Measurements from ENCODE around the gene UBA1.
A peak's percentile ranks its signal among the peaks of the same experiment; 100 is the strongest.

Gene UBA1

GRCh38 chrX:47229427-47229826 lies 35.8 kb downstream of the UBA1 start:
- Histone ChIP-seq H3K4me3 (ENCODE audit: low read length) (no peak overlapping the region), H3K4me1 (ENCODE audit: control insufficient read depth, low read depth, low read length) (no peaks in the 10 kb centered on the region), H3K36me3 (ENCODE audit: control insufficient read depth, low read depth, low read length) (peaks cover 44% of the 10 kb centered on the region), H3K9ac (ENCODE audit: low read length) (no peak overlapping the region), H3K27me3 (ENCODE audit: control insufficient read depth, insufficient read depth, low read length) (no peaks in the 10 kb centered on the region), H3K9me3 (ENCODE audit: control insufficient read depth, low read depth, low read length) (peaks cover 14% of the 10 kb centered on the region), H3K27ac (ENCODE audit: low read length) (no peak overlapping the region)

- Histone ChIP-seq H3K27ac (ENCODE audit: low read length) (no peak overlapping the region), H3K4me3 (ENCODE audit: low read length) (no peak overlapping the region), H3K9ac (ENCODE audit: low read length) (no peak overlapping the region), H3K4me1 (ENCODE audit: control insufficient read depth, low read depth, low read length) (no peaks in the 10 kb centered on the region), H3K9me3 (ENCODE audit: control insufficient read depth, low read depth, low read length) (peaks cover 11% of the 10 kb centered on the region), H3K27me3 (ENCODE audit: control insufficient read depth, insufficient read depth, low read length) (no peaks in the 10 kb centered on the region), H3K36me3 (ENCODE audit: control insufficient read depth, low read depth, low read length) (peaks cover 35% of the 10 kb centered on the region)
Measured at GRCh38 chrX:47230136-47230868, 36.7 kb downstream of the UBA1 start.

GRCh38 chrX:47231167-47231566 lies 37.5 kb downstream of the UBA1 start:
- no peaks in the 10 kb centered on the region for H3K4me1 ChIP-seq (ENCODE audit: control insufficient read depth, low read depth, low read length)
- no peaks in the 10 kb centered on the region for H3K27me3 ChIP-seq (ENCODE audit: control insufficient read depth, insufficient read depth, low read length)
- peaks cover 10% of the 10 kb centered on the region for H3K9me3 ChIP-seq (ENCODE audit: control insufficient read depth, low read depth, low read length)
- H3K9ac ChIP-seq (ENCODE audit: low read length), result no peak overlapping the region
- peaks cover 26% of the 10 kb centered on the region for H3K36me3 ChIP-seq (ENCODE audit: control insufficient read depth, low read depth, low read length)
- no peak overlapping the region for H3K4me3 ChIP-seq (ENCODE audit: low read length)
- H3K27ac ChIP-seq (ENCODE audit: low read length), result no peak overlapping the region

GRCh38 chrX:47232197-47232802 lies 38.7 kb downstream of the UBA1 start:
- Histone ChIP-seq H3K9me3 (ENCODE audit: control insufficient read depth, low read depth, low read length) (peaks cover 7% of the 10 kb centered on the region), H3K36me3 (ENCODE audit: control insufficient read depth, low read depth, low read length) (peaks cover 15% of the 10 kb centered on the region), H3K4me3 (ENCODE audit: low read length) (peak overlapping the region; percentile 81), H3K9ac (ENCODE audit: low read length) (peak overlapping the region; percentile 97), H3K4me1 (ENCODE audit: control insufficient read depth, low read depth, low read length) (no peaks in the 10 kb centered on the region), H3K27ac (ENCODE audit: low read length) (peak overlapping the region; percentile 91), H3K27me3 (ENCODE audit: control insufficient read depth, insufficient read depth, low read length) (no peaks in the 10 kb centered on the region)

GRCh38 chrX:47232803-47233332 lies 39.2 kb downstream of the UBA1 start, which contains the start of gene USP11:
USP11 (plus strand) TSS chrX:47233009; CDS start chrX:47233044, 35 bp downstream.
- H3K36me3 ChIP-seq (ENCODE audit: control insufficient read depth, low read depth, low read length), result peaks cover 10% of the 10 kb centered on the region
- H3K4me1 ChIP-seq (ENCODE audit: control insufficient read depth, low read depth, low read length), result no peaks in the 10 kb centered on the region
- H3K9ac ChIP-seq (ENCODE audit: low read length), result peak within 1 kb of the TSS; percentile 97
- H3K9me3 ChIP-seq (ENCODE audit: control insufficient read depth, low read depth, low read length), result peaks cover 7% of the 10 kb centered on the region
- H3K27me3 ChIP-seq (ENCODE audit: control insufficient read depth, insufficient read depth, low read length), result no peaks in the 10 kb centered on the region
- H3K4me3 ChIP-seq (ENCODE audit: low read length), result peak within 1 kb of the TSS; percentile 81
- H3K27ac ChIP-seq (ENCODE audit: low read length), result peak within 1 kb of the TSS; percentile 91

- peak overlapping the region; percentile 68 for H3K27ac ChIP-seq (ENCODE audit: low read length)
- H3K4me1 ChIP-seq (ENCODE audit: control insufficient read depth, low read depth, low read length), result no peaks in the 10 kb centered on the region
- peaks cover 7% of the 10 kb centered on the region for H3K9me3 ChIP-seq (ENCODE audit: control insufficient read depth, low read depth, low read length)
- peak overlapping the region; percentile 97 for H3K9ac ChIP-seq (ENCODE audit: low read length)
- H3K36me3 ChIP-seq (ENCODE audit: control insufficient read depth, low read depth, low read length), result peaks cover 5% of the 10 kb centered on the region
- no peaks in the 10 kb centered on the region for H3K27me3 ChIP-seq (ENCODE audit: control insufficient read depth, insufficient read depth, low read length)
- H3K4me3 ChIP-seq (ENCODE audit: low read length), result peak overlapping the region; percentile 81
Measured at GRCh38 chrX:47233333-47234113, 39.9 kb downstream of the UBA1 start.

- H3K27ac ChIP-seq (ENCODE audit: low read length), result no peak overlapping the region
- peaks cover 7% of the 10 kb centered on the region for H3K9me3 ChIP-seq (ENCODE audit: control insufficient read depth, low read depth, low read length)
- H3K27me3 ChIP-seq (ENCODE audit: control insufficient read depth, insufficient read depth, low read length), result no peaks in the 10 kb centered on the region
- peaks cover under 1% of the 10 kb centered on the region for H3K36me3 ChIP-seq (ENCODE audit: control insufficient read depth, low read depth, low read length)
- H3K4me3 ChIP-seq (ENCODE audit: low read length), result peak overlapping the region; percentile 81
- no peaks in the 10 kb centered on the region for H3K4me1 ChIP-seq (ENCODE audit: control insufficient read depth, low read depth, low read length)
- peak overlapping the region; percentile 97 for H3K9ac ChIP-seq (ENCODE audit: low read length)
Measured at GRCh38 chrX:47234583-47234982, 41.0 kb downstream of the UBA1 start.

- peaks cover 7% of the 10 kb centered on the region for H3K9me3 ChIP-seq (ENCODE audit: control insufficient read depth, low read depth, low read length)
- no peaks in the 10 kb centered on the region for H3K27me3 ChIP-seq (ENCODE audit: control insufficient read depth, insufficient read depth, low read length)
- no peak overlapping the region for H3K27ac ChIP-seq (ENCODE audit: low read length)
- peaks cover 9% of the 10 kb centered on the region for H3K36me3 ChIP-seq (ENCODE audit: control insufficient read depth, low read depth, low read length)
- no peaks in the 10 kb centered on the region for H3K4me1 ChIP-seq (ENCODE audit: control insufficient read depth, low read depth, low read length)
- no peak overlapping the region for H3K9ac ChIP-seq (ENCODE audit: low read length)
- no peak overlapping the region for H3K4me3 ChIP-seq (ENCODE audit: low read length)
Measured at GRCh38 chrX:47235691-47236103, 42.1 kb downstream of the UBA1 start.

GRCh38 chrX:47239199-47239598 lies 45.6 kb downstream of the UBA1 start:
- no peak overlapping the region for H3K9ac ChIP-seq (ENCODE audit: low read length)
- no peaks in the 10 kb centered on the region for H3K27me3 ChIP-seq (ENCODE audit: control insufficient read depth, insufficient read depth, low read length)
- peaks cover 31% of the 10 kb centered on the region for H3K36me3 ChIP-seq (ENCODE audit: control insufficient read depth, low read depth, low read length)
- H3K27ac ChIP-seq (ENCODE audit: low read length), result no peak overlapping the region
- no peaks in the 10 kb centered on the region for H3K9me3 ChIP-seq (ENCODE audit: control insufficient read depth, low read depth, low read length)
- no peaks in the 10 kb centered on the region for H3K4me1 ChIP-seq (ENCODE audit: control insufficient read depth, low read depth, low read length)
- H3K4me3 ChIP-seq (ENCODE audit: low read length), result no peak overlapping the region

GRCh38 chrX:47239898-47240545 lies 46.4 kb downstream of the UBA1 start:
- H3K9ac ChIP-seq (ENCODE audit: low read length), result no peak overlapping the region
- H3K36me3 ChIP-seq (ENCODE audit: control insufficient read depth, low read depth, low read length), result peaks cover 35% of the 10 kb centered on the region
- no peaks in the 10 kb centered on the region for H3K4me1 ChIP-seq (ENCODE audit: control insufficient read depth, low read depth, low read length)
- no peaks in the 10 kb centered on the region for H3K9me3 ChIP-seq (ENCODE audit: control insufficient read depth, low read depth, low read length)
- H3K4me3 ChIP-seq (ENCODE audit: low read length), result no peak overlapping the region
- no peak overlapping the region for H3K27ac ChIP-seq (ENCODE audit: low read length)
- H3K27me3 ChIP-seq (ENCODE audit: control insufficient read depth, insufficient read depth, low read length), result no peaks in the 10 kb centered on the region

- Histone ChIP-seq H3K9ac (ENCODE audit: low read length) (no peak overlapping the region), H3K4me3 (ENCODE audit: low read length) (no peak overlapping the region), H3K27me3 (ENCODE audit: control insufficient read depth, insufficient read depth, low read length) (no peaks in the 10 kb centered on the region), H3K4me1 (ENCODE audit: control insufficient read depth, low read depth, low read length) (no peaks in the 10 kb centered on the region), H3K9me3 (ENCODE audit: control insufficient read depth, low read depth, low read length) (no peaks in the 10 kb centered on the region), H3K36me3 (ENCODE audit: control insufficient read depth, low read depth, low read length) (peaks cover 35% of the 10 kb centered on the region), H3K27ac (ENCODE audit: low read length) (no peak overlapping the region)
Measured at GRCh38 chrX:47240619-47241018, 47.0 kb downstream of the UBA1 start.
